ENCODE measurements around the gene ADPRH.

The ADPRH gene

DNA sequence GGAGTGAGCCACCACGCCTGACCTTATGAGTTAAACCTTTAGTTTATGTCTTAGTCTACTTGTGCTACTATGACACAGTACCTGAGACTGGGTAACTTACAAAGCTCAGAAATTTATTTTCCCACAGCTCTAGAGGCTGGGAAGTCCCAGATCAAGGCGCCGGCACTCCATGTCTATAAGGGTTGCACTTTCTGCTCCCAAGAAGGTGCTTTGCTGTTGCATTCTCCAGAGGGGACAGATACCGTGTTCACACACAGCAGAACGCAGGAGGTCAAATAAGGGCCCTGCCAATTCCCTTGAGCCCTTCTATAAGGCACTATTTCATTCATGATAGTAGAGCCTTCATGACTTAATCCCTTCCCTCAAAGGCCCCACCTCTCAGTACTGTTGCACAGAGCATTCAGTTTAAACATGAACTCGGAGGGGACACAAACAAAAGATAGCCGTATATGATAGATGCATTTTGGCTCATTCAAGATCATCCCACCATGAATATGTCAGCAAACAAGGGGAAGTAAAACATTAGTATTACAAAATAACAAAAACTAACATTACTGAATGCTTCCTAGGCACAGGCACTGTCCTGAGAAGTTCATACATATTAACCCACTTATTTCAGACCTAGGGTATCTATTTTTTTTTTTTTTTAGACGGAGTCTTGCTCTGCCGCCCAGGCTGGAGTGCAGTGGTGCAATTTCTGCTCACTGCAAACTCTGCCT lies 44.9 kb downstream of the ADPRH start:
- TF ChIP-seq FOXK2 (IDR thresholded peaks at IDR 0.05): no peak
- CTCF ChIA-PET: interaction anchor here (0.6 kb wide), 1 partner anchor 57 kb away, joined by 3 read pairs; no protein-coding TSS in a partner anchor
- no peak for DNase-seq (ENCODE audit: extremely low spot score)
- POLR2A ChIA-PET: no interaction called here

DNA sequence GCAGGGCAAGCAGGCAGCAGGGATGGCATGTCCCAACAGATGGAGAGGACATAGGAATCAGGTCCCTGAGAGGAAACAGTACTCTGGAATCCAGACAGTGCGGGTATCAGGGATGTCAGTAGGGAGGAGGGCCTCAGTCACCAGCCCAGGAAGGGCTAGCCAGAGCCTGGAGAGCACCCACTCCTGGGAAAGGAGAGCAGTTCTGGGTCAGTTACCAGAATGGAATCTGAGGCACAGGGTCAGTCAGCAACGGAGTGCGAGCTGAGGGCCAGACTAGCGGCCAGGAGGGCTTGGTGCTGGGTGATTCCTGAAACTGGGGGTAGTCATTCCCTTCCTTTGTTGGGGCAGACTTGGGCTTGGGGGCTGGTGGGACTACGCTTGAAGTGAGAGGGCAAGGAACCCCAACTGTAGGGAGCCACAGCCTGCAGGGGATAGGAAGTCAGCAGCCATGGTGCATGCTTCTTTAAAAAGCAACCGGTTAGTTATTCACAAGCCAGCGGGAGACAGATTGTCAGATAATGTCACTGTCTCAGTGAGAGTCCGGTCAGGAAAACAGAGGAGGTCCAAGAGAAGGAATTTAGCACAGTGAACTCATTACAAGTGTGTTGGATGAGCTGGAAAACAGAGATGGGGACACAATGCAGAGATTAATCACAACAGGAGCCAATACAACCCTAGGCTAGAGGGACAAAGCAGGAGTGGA lies 46.3 kb downstream of the ADPRH start:
- CTCF ChIA-PET: no interaction called here

DNA sequence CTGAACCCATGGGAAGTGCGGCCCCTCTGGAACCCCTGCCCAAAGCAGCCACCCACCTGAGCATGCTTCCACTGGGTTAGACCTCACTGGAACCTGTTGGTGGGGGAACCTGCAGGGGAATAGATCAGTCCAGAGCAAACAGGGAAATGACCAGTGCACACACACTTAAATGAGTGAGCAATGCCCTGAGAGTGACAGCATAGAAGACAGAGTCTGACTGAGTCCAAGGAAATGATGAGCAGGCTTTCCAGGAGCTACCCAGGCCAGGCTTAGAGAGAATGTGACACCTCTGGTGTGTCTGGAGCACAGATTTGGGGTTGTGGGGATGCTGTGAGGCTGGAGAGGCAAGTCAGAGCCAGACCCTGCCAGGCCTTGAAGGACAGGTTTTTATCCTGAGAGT lies 46.9 kb downstream of the ADPRH start:
- ChIA-PET CTCF (no interaction called here), POLR2A (no interaction called here)
- no peak for DNase-seq (ENCODE audit: extremely low spot score)
- no peak for TF ChIP-seq NFRKB (IDR thresholded peaks at IDR 0.05)
- no peak for TF ChIP-seq ELF4 (IDR thresholded peaks at IDR 0.05)
- no peak for TF ChIP-seq HDGF (IDR thresholded peaks at IDR 0.05; ENCODE audit: borderline replicate concordance)
- TF ChIP-seq L3MBTL2 (conservative IDR thresholded peaks at IDR 0.05): no peak
- no peak for TF ChIP-seq FOXA1 (IDR thresholded peaks at IDR 0.05)
- no peak for TF ChIP-seq LEF1 (IDR thresholded peaks at IDR 0.05; ENCODE audit: borderline replicate concordance)

More for the DNA sequence above, 46.3 kb downstream of the ADPRH start:
- TF ChIP-seq CTBP1 (IDR thresholded peaks at IDR 0.05; ENCODE audit: borderline replicate concordance) (no peak), ARNT (IDR thresholded peaks at IDR 0.05) (no peak), SUZ12 (IDR thresholded peaks at IDR 0.05) (no peak), TARDBP (IDR thresholded peaks at IDR 0.05) (no peak), FOXM1 (IDR thresholded peaks at IDR 0.05; ENCODE audit: borderline replicate concordance) (no peak), LEF1 (IDR thresholded peaks at IDR 0.05; ENCODE audit: borderline replicate concordance) (no peak), BHLHE40 (IDR thresholded peaks at IDR 0.05; ENCODE audit: borderline replicate concordance) (no peak), ELF4 (IDR thresholded peaks at IDR 0.05) (no peak), FOXA1 (IDR thresholded peaks at IDR 0.05) (no peak), HDGF (IDR thresholded peaks at IDR 0.05; ENCODE audit: borderline replicate concordance) (no peak), ZNF384 (IDR thresholded peaks at IDR 0.05) (no peak), L3MBTL2 (conservative IDR thresholded peaks at IDR 0.05) (no peak), FOXK2 (IDR thresholded peaks at IDR 0.05) (no peak), NFRKB (IDR thresholded peaks at IDR 0.05) (no peak), SP1 (IDR thresholded peaks at IDR 0.05) (no peak)
- TF ChIP-seq, protein P1, sequence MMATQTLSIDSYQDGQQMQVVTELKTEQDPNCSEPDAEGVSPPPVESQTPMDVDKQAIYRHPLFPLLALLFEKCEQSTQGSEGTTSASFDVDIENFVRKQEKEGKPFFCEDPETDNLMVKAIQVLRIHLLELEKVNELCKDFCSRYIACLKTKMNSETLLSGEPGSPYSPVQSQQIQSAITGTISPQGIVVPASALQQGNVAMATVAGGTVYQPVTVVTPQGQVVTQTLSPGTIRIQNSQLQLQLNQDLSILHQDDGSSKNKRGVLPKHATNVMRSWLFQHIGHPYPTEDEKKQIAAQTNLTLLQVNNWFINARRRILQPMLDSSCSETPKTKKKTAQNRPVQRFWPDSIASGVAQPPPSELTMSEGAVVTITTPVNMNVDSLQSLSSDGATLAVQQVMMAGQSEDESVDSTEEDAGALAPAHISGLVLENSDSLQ (IDR thresholded peaks at IDR 0.05): no peak
- DNase-seq (ENCODE audit: extremely low spot score): no peak
- POLR2A ChIA-PET: no interaction called here

DNA sequence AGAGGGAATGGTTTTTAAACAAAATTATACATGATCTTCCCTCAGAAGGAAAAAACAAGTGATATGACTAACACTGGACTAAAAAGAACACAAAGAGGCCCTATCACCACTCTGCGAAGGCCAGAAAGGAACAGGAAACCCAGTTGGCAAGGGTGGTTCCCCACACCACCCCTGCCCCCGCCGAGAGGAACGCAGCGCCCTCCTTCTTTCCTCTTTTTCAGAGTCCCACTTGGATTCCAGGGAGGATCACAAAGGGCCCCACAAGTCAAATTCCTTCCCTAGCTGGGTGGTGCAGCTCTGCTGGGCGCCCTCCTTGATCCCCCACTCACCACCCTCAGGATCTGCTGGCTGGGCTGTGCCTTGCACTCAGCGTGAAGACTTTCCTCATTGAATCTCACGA lies 48.2 kb downstream of the ADPRH start:
- POLR2A ChIA-PET: interaction anchor here (0.6 to 0.7 kb wide), 2 partner anchors 11 to 14 kb away, joined by 3 to 4 read pairs; no protein-coding TSS in a partner anchor
- TF ChIP-seq ZNF384 (IDR thresholded peaks at IDR 0.05) (no peak), ARNT (IDR thresholded peaks at IDR 0.05) (no peak), BHLHE40 (IDR thresholded peaks at IDR 0.05; ENCODE audit: borderline replicate concordance) (no peak), HDGF (IDR thresholded peaks at IDR 0.05; ENCODE audit: borderline replicate concordance) (no peak), FOXM1 (IDR thresholded peaks at IDR 0.05; ENCODE audit: borderline replicate concordance) (no peak), NFRKB (IDR thresholded peaks at IDR 0.05) (no peak), ELF4 (IDR thresholded peaks at IDR 0.05) (no peak), SUZ12 (IDR thresholded peaks at IDR 0.05) (no peak), TARDBP (IDR thresholded peaks at IDR 0.05) (no peak), CTBP1 (IDR thresholded peaks at IDR 0.05; ENCODE audit: borderline replicate concordance) (no peak)
- TF ChIP-seq, protein P1 (IDR thresholded peaks at IDR 0.05): no peak
- DNase-seq (ENCODE audit: extremely low spot score): no peak
- CTCF ChIA-PET: no interaction called here

DNA sequence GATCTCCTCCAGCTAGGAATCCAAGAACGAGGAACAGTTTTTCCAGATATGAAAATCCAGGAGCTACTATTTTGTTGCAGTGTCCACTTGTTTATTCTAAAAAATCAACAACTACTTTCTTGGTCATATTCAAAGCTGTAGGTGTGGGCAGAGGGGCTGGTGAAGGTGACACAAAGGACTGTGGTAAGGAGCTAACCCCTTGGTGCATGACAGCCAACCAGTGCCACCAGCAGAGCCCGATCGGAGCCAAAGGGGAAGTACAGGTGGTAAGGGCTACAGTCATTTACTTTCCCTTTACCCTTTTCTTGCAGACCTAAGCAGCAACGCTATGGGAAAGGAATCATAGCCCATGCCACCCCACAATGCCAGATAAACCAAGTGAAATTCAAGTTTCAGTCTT lies 49.1 kb downstream of the ADPRH start:
- CTCF ChIA-PET: no interaction called here
- no peak for DNase-seq (ENCODE audit: extremely low spot score)
- POLR2A ChIA-PET: no interaction called here
- TF ChIP-seq ZNF384 (IDR thresholded peaks at IDR 0.05) (no peak), ARNT (IDR thresholded peaks at IDR 0.05) (no peak), TARDBP (IDR thresholded peaks at IDR 0.05) (no peak), NFRKB (IDR thresholded peaks at IDR 0.05) (no peak)
- TF ChIP-seq, protein P1 (IDR thresholded peaks at IDR 0.05): no peak

DNA sequence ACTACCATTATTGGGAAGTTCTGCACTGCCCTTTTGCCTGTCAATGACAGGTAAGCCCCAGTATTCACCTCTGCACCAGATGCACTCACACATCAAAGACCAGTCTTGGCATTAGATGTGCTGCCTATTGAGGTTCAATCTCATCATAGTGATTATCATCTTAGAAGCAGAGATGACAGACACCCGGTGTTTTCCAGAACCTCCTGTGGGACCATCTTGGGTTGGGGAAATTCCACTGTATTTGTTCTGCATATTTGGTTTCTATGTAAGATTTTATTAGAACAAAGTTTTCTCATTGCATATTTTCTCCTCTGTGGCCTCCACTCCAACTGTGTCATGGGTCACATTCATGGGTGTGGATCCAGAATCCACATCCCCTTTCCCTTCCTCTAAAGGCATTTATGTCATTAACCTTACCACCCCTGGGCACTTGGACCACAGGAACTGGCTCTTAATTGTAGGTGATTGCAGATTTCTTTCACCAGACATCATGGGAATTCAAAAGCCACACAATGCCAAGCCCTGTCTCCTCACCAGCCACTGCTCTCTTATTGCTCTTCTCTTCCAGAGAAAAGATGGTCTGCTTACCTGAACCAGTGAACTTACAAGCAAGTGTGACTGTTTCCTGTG lies 49.6 kb downstream of the ADPRH start:
- no peak for DNase-seq (ENCODE audit: extremely low spot score)
- TF ChIP-seq L3MBTL2 (conservative IDR thresholded peaks at IDR 0.05): no peak
- TF ChIP-seq HDGF (IDR thresholded peaks at IDR 0.05; ENCODE audit: borderline replicate concordance): no peak
- TF ChIP-seq TARDBP (IDR thresholded peaks at IDR 0.05): no peak
- no peak for TF ChIP-seq CTBP1 (IDR thresholded peaks at IDR 0.05; ENCODE audit: borderline replicate concordance)
- no peak for TF ChIP-seq ARNT (IDR thresholded peaks at IDR 0.05)
- no peak for TF ChIP-seq ZNF384 (IDR thresholded peaks at IDR 0.05)
- no peak for TF ChIP-seq ELF4 (IDR thresholded peaks at IDR 0.05)
- TF ChIP-seq SP1 (IDR thresholded peaks at IDR 0.05): no peak
- no peak for TF ChIP-seq SUZ12 (IDR thresholded peaks at IDR 0.05)
- TF ChIP-seq NFRKB (IDR thresholded peaks at IDR 0.05): no peak
- TF ChIP-seq FOXK2 (IDR thresholded peaks at IDR 0.05): no peak
- TF ChIP-seq FOXA1 (IDR thresholded peaks at IDR 0.05): no peak
- TF ChIP-seq BHLHE40 (IDR thresholded peaks at IDR 0.05; ENCODE audit: borderline replicate concordance): no peak
- TF ChIP-seq FOXM1 (IDR thresholded peaks at IDR 0.05; ENCODE audit: borderline replicate concordance): no peak
- TF ChIP-seq, protein P1 (IDR thresholded peaks at IDR 0.05): no peak
- POLR2A ChIA-PET: no interaction called here
- CTCF ChIA-PET: no interaction called here

Data from HEK293T (cell line).